Right lobe of liver (tissue), 6 donors: ENCODE measurements around the gene FKRP. TPM values are rescaled to one million over a fixed set of nuclear protein-coding genes. Genes with fewer than 3 reads are reported as not detected.
A peak's percentile ranks its signal among the peaks of the same experiment; 100 is the strongest.

Experiments used
- ATAC-seq, 4 donors: fragments of 200-7000 bp; cut with Tn5 transposase; one replicate each; pipeline ENCODE4 v1.9.1; 2020; ENCODE audit warnings: mild to moderate bottlenecking in 4 of 4, moderate library complexity in 4 of 4
- DNase-seq, 3 donors: peaks; one replicate each; pipeline ENCODE4 v3.0.0-alpha.2; 2020
- H3K27ac ChIP-seq, 3 donors: fragments of 200-600 bp; one replicate each; pipeline ENCODE4 v1.8.0; 2022
- H3K27me3 ChIP-seq, 2 donors: fragments of 200-600 bp; one replicate each; pipeline ENCODE4 v1.8.0; 2022
- H3K36me3 ChIP-seq, 4 donors: fragments of 200-600 bp; sonication (generic) in 1 of 4; one replicate each; pipeline versions ENCODE4 v1.5.1 to v1.8.0; 2017 to 2022; ENCODE audit warnings: control low read depth in 1 of 4
- H3K4me1 ChIP-seq, 4 donors: fragments of 200-600 bp; sonication (generic) in 1 of 4; one replicate each; pipeline versions ENCODE4 v1.5.1 to v1.8.0; 2017 to 2022; ENCODE audit warnings: control low read depth in 1 of 4
- H3K4me3 ChIP-seq, 3 donors: fragments of 200-600 bp; one replicate each; pipeline ENCODE4 v1.8.0; 2022
- H3K9me3 ChIP-seq, 4 donors: fragments of 200-600 bp; sonication (generic) in 1 of 4; one replicate each; pipeline versions ENCODE4 v1.5.1 to v1.8.0; 2017 to 2022; ENCODE audit warnings: control low read depth in 1 of 4
- POLR2A ChIP-seq: fragments of 450-650 bp; IDR thresholded peaks from one replicate; pipeline ENCODE4 v1.6.1; 2017; ENCODE audit warnings: antibody characterized with exemption, mild to moderate bottlenecking
- WGBS: methylation state at CpG from one replicate; pipeline ENCODE4 v1.1.6; 2018; ENCODE audit warnings: low coverage, low lambda C conversion rate; ENCODE audit not compliant: insufficient coverage; ENCODE audit errors: missing lambda C conversion rate; 5-methylcytosine and 5-hydroxymethylcytosine counted together
- intact Hi-C, 2 donors: fragments of 100-400 bp; cut with DNase I; formaldehyde crosslinking; loops; one replicate each; pipeline versions ENCODE4 v1.11.2 to v1.14.1; 2022
- total RNA-seq, 6 experiments: library from RNA; depleted of rRNA in 2 of 6; stranded (reverse); fragments of >200 nt in 2 of 6; fragmentation: NEBNext Ultra II Directional in 3 of 6; extraction: Animal tissue kit (Norgen Biotek cat#: 25700) in 3 of 6; gene quantifications; one replicate each; pipeline versions ENCODE4 v1.1.0 to v1.2.4, GENCODE V29; 2016 to 2023
- TF ChIP-seq, protein P1 (sequence below), 4 donors: fragments of 200-600 bp in 3 of 4; fragments of 450-650 bp in 1 of 4; IDR thresholded peaks; one replicate each; pipeline versions ENCODE4 v1.5.1 to v1.8.0; 2016 to 2022; ENCODE audit warnings: antibody characterized with exemption in 4 of 4, mild to moderate bottlenecking in 2 of 4
- donor health status: DM: no; HTN: yes; CAD: no.
- donor health status: DM: no; HTN: no; CAD: no.
- donor health status: DM: no; HTN: no; CAD: no.
- donor health status: DM: no; HTN: yes; CAD: no.
- donor health status: DM: no; HTN: yes; CAD: no.

Gene FKRP
- total RNA-seq, 6 experiments from 2014 or later: 5.8 to 9.5 (median 7.4) TPM

DNA sequence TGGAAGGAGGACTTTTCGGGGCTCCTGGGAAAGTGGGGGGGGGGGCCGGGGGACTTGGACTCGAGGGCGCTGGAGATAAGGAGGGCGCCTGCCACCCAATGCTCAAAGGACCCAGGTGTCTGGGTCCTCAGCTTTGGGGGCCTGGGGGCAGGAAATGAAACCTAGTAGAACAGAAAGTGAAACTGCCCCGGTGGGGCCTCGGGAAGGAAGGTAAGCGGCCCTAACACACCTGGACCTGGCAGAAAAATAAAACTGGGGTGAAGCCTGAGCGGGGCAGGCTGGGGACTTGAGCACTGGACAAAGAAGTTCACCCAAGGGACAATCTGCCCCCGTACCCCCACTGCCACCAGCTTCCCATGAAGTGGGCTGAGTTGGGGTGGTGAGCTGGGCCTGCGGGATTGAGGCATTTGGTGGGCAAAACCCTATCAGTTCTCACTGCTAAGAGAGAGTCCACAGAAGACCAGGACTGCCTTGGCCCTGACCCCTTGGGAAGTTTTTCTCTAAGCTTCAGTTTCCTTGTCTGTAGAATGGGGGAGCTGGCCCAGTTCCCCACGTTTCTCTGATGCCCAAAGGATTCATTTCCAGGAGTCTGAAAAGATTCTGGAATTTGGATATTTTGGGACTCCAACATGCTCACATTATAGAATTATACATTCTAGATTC lies 31.3 kb upstream of the FKRP start:
- peak overlapping the region; percentile 93 to 98 (median 94) for H3K27ac ChIP-seq
- peak; percentile 46 to 50 (median 48) for ATAC-seq

DNA sequence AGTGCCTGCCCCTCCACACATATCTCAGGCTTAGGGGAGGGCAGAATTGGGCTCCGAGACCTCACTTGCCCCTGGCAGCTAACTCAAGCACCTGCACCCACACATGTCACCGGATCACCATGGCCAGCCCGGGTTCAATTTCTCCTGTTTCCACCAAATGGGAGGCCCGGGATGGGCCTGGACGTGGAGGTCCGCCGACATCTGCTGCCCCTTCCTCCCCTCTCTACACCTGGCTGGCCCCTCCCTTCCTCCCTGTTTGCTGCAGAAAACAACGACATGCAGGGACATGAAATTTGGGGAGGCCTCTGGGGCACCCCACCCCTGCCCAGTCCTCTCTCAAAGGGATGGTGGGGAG lies 30.3 kb upstream of the FKRP start:
- no peak for ATAC-seq
- intact Hi-C loops: no loop called here
- no peak for TF ChIP-seq POLR2A
- TF ChIP-seq, protein P1, sequence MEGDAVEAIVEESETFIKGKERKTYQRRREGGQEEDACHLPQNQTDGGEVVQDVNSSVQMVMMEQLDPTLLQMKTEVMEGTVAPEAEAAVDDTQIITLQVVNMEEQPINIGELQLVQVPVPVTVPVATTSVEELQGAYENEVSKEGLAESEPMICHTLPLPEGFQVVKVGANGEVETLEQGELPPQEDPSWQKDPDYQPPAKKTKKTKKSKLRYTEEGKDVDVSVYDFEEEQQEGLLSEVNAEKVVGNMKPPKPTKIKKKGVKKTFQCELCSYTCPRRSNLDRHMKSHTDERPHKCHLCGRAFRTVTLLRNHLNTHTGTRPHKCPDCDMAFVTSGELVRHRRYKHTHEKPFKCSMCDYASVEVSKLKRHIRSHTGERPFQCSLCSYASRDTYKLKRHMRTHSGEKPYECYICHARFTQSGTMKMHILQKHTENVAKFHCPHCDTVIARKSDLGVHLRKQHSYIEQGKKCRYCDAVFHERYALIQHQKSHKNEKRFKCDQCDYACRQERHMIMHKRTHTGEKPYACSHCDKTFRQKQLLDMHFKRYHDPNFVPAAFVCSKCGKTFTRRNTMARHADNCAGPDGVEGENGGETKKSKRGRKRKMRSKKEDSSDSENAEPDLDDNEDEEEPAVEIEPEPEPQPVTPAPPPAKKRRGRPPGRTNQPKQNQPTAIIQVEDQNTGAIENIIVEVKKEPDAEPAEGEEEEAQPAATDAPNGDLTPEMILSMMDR (IDR thresholded peaks at IDR 0.05): no peak

More for the DNA sequence above, 31.3 kb upstream of the FKRP start:
- 0% methylated on average over 8 of the region's 12 CpGs for WGBS
- peak in 1 of 3 donors; percentile 70 for DNase-seq
- Histone ChIP-seq H3K4me3 (peak overlapping the region; percentile 64 to 73 (median 66)), H3K36me3 (peaks cover 0 to 5% (median 2%) of the 10 kb centered on the region in 4 donors), H3K9me3 (no peaks in the 10 kb centered on the region), H3K27me3 (no peaks in the 10 kb centered on the region), H3K4me1 (peaks cover 0 to 17% (median 5%) of the 10 kb centered on the region in 4 donors)
- no peak for TF ChIP-seq POLR2A
- TF ChIP-seq, protein P1 (IDR thresholded peaks at IDR 0.05): no peak
- intact Hi-C loops: no loop called here

DNA sequence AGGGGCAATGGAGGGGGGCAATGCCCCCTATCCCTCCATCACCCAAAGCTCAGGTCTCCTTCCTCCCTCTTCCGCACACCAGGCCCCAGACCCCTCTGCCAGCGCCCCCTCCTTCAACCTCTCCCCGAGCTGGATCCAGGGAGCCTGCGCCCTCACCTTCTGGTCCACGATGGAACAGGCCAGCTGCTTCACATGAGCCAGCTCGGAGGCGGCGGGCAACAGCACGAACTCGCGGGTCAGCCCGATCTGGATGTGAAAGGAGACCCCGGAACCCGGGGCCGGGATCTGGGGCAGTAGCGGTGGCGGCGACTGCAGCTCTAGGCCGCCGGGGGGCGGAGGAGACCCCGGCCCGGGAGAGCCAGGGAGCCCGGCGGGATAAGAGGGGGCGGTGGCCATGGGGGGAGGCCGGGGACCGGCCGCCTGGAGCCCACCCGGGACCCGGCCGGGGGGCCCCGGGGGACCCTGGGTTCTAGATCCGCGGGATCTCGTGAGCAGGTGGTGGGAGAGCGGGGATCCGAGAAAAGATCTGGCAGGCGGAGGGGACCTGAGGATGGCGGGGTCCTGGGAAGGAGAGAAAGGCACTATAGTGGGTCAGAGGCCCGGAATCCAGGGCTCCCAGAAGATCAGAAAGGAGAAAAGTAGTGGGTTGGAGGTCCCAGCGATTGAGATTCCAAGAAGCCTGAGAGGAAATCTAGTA lies 29.7 kb upstream of the FKRP start:
- H3K4me3 ChIP-seq: peak overlapping the region; percentile 64 to 69 (median 66)
- peaks cover 0 to 6% (median 0%) of the 10 kb centered on the region in 4 donors for H3K36me3 ChIP-seq
- no peak for ATAC-seq
- 2% methylated on average over 24 of the region's 42 CpGs for WGBS
- H3K27ac ChIP-seq: peak overlapping the region; percentile 93 to 98 (median 94)
- peaks cover 0 to 17% (median 5%) of the 10 kb centered on the region in 4 donors for H3K4me1 ChIP-seq
- H3K27me3 ChIP-seq: no peaks in the 10 kb centered on the region
- TF ChIP-seq POLR2A: no peak
- TF ChIP-seq, protein P1 (IDR thresholded peaks at IDR 0.05): no peak
- intact Hi-C loops: no loop called here
- no peaks in the 10 kb centered on the region for H3K9me3 ChIP-seq
- DNase-seq: peak in 1 of 3 donors; percentile 57

More for the DNA sequence above, 30.3 kb upstream of the FKRP start:
- Histone ChIP-seq H3K36me3 (peaks cover 0 to 5% (median 0%) of the 10 kb centered on the region in 4 donors), H3K27ac (peak overlapping the region; percentile 93 to 98 (median 94)), H3K4me1 (peaks cover 0 to 17% (median 5%) of the 10 kb centered on the region in 4 donors), H3K4me3 (peak overlapping the region; percentile 64 to 69 (median 66)), H3K9me3 (no peaks in the 10 kb centered on the region), H3K27me3 (no peaks in the 10 kb centered on the region)
- WGBS: 20% methylated on average over 8 of the region's 8 CpGs
- no peak for DNase-seq

DNA sequence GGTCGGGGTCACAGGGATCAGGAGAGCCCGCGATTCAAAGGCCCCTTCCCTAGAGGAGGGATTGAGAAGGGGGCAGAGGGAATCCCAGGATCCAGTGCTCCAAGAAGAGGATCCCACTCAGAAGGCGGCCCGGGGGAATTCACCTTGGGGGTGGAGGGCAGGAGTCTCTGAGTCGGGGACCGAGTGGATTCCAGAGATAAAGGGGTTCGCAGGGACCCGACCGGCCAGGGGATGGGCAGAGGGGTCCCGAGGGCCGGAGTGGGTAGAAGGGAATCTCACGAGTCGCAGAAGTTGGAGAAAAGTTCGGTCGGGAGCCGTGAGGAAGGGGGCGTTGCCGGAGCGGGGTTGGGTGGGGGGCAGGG lies 29.2 kb upstream of the FKRP start:
- 0% methylated on average over 14 of the region's 20 CpGs for WGBS
- intact Hi-C loops: no loop called here
- ATAC-seq: no peak

More for the DNA sequence above, 29.2 kb upstream of the FKRP start:
- DNase-seq: no peak
- H3K4me1 ChIP-seq: peaks cover 0 to 17% (median 5%) of the 10 kb centered on the region in 4 donors
- peaks cover 0 to 11% (median 0%) of the 10 kb centered on the region in 4 donors for H3K36me3 ChIP-seq
- TF ChIP-seq, protein P1 (IDR thresholded peaks at IDR 0.05): no peak
- no peak for TF ChIP-seq POLR2A
- no peaks in the 10 kb centered on the region for H3K9me3 ChIP-seq
- H3K27me3 ChIP-seq: no peaks in the 10 kb centered on the region
- peak overlapping the region; percentile 93 to 98 (median 94) for H3K27ac ChIP-seq
- H3K4me3 ChIP-seq: peak overlapping the region; percentile 64 to 69 (median 66)
